Measurements from ENCODE around the gene ACSS2.

- TF ChIP-seq HDGF (IDR thresholded peaks at IDR 0.05; ENCODE audit: borderline replicate concordance) = no peak
- TF ChIP-seq L3MBTL2 (conservative IDR thresholded peaks at IDR 0.05) = no peak
- TF ChIP-seq ZNF384 (IDR thresholded peaks at IDR 0.05) = no peak
- TF ChIP-seq TARDBP (IDR thresholded peaks at IDR 0.05) = no peak
- TF ChIP-seq FOXM1 (IDR thresholded peaks at IDR 0.05; ENCODE audit: borderline replicate concordance) = no peak
- no peak for TF ChIP-seq FOXA1 (IDR thresholded peaks at IDR 0.05)
- no peak for TF ChIP-seq BHLHE40 (IDR thresholded peaks at IDR 0.05; ENCODE audit: borderline replicate concordance)
- no peak for TF ChIP-seq ELF4 (IDR thresholded peaks at IDR 0.05)
- TF ChIP-seq SP1 (IDR thresholded peaks at IDR 0.05) = no peak
- no peak for TF ChIP-seq PKNOX1 (IDR thresholded peaks at IDR 0.05)
- TF ChIP-seq ARNT (IDR thresholded peaks at IDR 0.05) = no peak
- TF ChIP-seq FOXK2 (IDR thresholded peaks at IDR 0.05) = no peak
These were observed 41.9 kb upstream of the ACSS2 start for GRCh38 chr20:34834459-34834893.

Data from HEK293T (cell line).